PC-9 (cell line): ENCODE data around the gene PLOD2. TPM values are rescaled to one million over a fixed set of nuclear protein-coding genes. Genes with fewer than 3 reads are reported as not detected.

Experiments used
- BruUV-seq: library from RNA; stranded (reverse); fragments of 400-500 nt; replicated peaks from 2 replicates; lab custom pipeline; 2021; lab: Mats Ljungman, UMichigan
- CTCF ChIA-PET: fragments of 300-600 bp; sonication (Branson Sonifier 250); formaldehyde crosslinking; loops from one replicate; lab custom pipeline; 2022; ENCODE audit warnings: antibody characterized with exemption; lab: Charles Lee
- POLR2A ChIA-PET: fragments of 300-600 bp; sonication (Branson Sonifier 250); formaldehyde crosslinking; loops from one replicate; lab custom pipeline; 2022; ENCODE audit warnings: antibody characterized with exemption; ENCODE audit not compliant: unreplicated experiment; lab: Charles Lee
- DNase-seq, 2 experiments: peaks; one replicate each; pipeline versions ENCODE4 v3.0.0 to v3.0.0-alpha.2; 2015 to 2022; ENCODE audit warnings: mixed read lengths in 1 of 2
- H2AFZ ChIP-seq: fragments of 200-600 bp; sonication (generic); 2 replicates; pipeline ENCODE4 v1.8.1; 2017; ENCODE audit warnings: antibody characterized with exemption
- H3F3A ChIP-seq: fragments of 200-600 bp; sonication (generic); 2 replicates; pipeline ENCODE4 v1.8.1; 2017; ENCODE audit warnings: antibody characterized with exemption, mild to moderate bottlenecking, low read depth; ENCODE audit not compliant: insufficient read depth
- H3K27ac ChIP-seq: fragments of 200-600 bp; sonication (generic); 2 replicates; pipeline ENCODE4 v1.6.1; 2016; ENCODE audit warnings: mixed run types
- H3K27me3 ChIP-seq: fragments of 200-600 bp; sonication (generic); 2 replicates; pipeline ENCODE4 v1.6.1; 2016; ENCODE audit warnings: low read depth, mixed run types; ENCODE audit not compliant: insufficient read depth
- H3K36me3 ChIP-seq: fragments of 200-600 bp; sonication (generic); 2 replicates; pipeline ENCODE4 v1.6.1; 2016; ENCODE audit warnings: low read depth, mixed run types
- H3K4me1 ChIP-seq: fragments of 200-600 bp; sonication (generic); replicated peaks from 2 replicates; pipeline ENCODE4 v1.6.1; 2016; ENCODE audit warnings: mixed run types; ENCODE audit not compliant: insufficient read depth
- H3K4me2 ChIP-seq: fragments of 200-600 bp; sonication (generic); 2 replicates; pipeline ENCODE4 v1.6.1; 2017; ENCODE audit warnings: mixed run types
- H3K4me3 ChIP-seq: fragments of 200-600 bp; sonication (generic); 2 replicates; pipeline ENCODE4 v1.6.1; 2016; ENCODE audit warnings: mixed run types
- H3K79me2 ChIP-seq: fragments of 200-600 bp; sonication (generic); 2 replicates; pipeline ENCODE4 v1.6.1; 2017; ENCODE audit warnings: low read depth, mixed run types
- H3K9me2 ChIP-seq: fragments of 200-600 bp; sonication (generic); 2 replicates; pipeline ENCODE4 v1.8.1; 2017; ENCODE audit warnings: mild to moderate bottlenecking; ENCODE audit not compliant: insufficient read depth
- H3K9me3 ChIP-seq: fragments of 200-600 bp; sonication (generic); 2 replicates; pipeline ENCODE4 v1.8.1; 2016; ENCODE audit warnings: low read depth; ENCODE audit not compliant: insufficient read depth
- H4K20me1 ChIP-seq: fragments of 200-600 bp; sonication (generic); 2 replicates; pipeline ENCODE4 v1.8.1; 2017; ENCODE audit not compliant: insufficient read depth
- CTCF ChIP-seq: fragments of 200-600 bp; sonication (generic); conservative IDR thresholded peaks from 2 replicates; pipeline ENCODE4 v1.6.1; 2017; ENCODE audit warnings: mixed run types, antibody characterized with exemption, mild to moderate bottlenecking, moderate library complexity
- EZH2 ChIP-seq: fragments of 200-600 bp; sonication (generic); IDR thresholded peaks from 2 replicates; pipeline ENCODE4 v1.8.0; 2017; ENCODE audit warnings: antibody characterized with exemption, low read depth
- intact Hi-C: fragments of 100-400 bp; cut with micrococcal nuclease; formaldehyde crosslinking; loops from one replicate; pipeline ENCODE4 v1.10.0; 2022; ENCODE audit not compliant: unreplicated experiment
- total RNA-seq: library from RNA; stranded (reverse); gene quantifications from 2 replicates; pipeline ENCODE4 v1.2.3, GENCODE V29; 2021

PLOD2 gene
- total RNA-seq, 1 experiment from 2014 or later, result 30.3 TPM

GRCh38 chr3:146026547-146026946 lies 134.4 kb downstream of the PLOD2 start:
- H3K27ac ChIP-seq, result no peak overlapping the region

GRCh38 chr3:146024260-146024659 lies 136.7 kb downstream of the PLOD2 start:
- ChIA-PET POLR2A (no interaction called here), CTCF (no interaction called here)
- Histone ChIP-seq H3K4me3 (no peak overlapping the region), H3K27me3 (no peaks in the 10 kb centered on the region), H3K79me2 (no peaks in the 10 kb centered on the region), H4K20me1 (no peaks in the 10 kb centered on the region), H3K4me2 (no peak overlapping the region), H3K27ac (no peak overlapping the region), H3F3A (no peaks in the 10 kb centered on the region), H3K36me3 (no peaks in the 10 kb centered on the region), H3K4me1 (no peaks in the 10 kb centered on the region), H3K9me2 (no peaks in the 10 kb centered on the region), H2AFZ (no peak overlapping the region), H3K9me3 (0 out of 2 replicates have a peak, but pooled peaks cover 4% of the 10 kb centered on the region)
- no TSS peak for BruUV-seq
- intact Hi-C loops, result no loop called here
- TF ChIP-seq CTCF, result no peak
- TF ChIP-seq EZH2, result no peak
- no peak for DNase-seq

More at GRCh38 chr3:146026547-146026946, 134.4 kb downstream of the PLOD2 start:
- BruUV-seq, result no TSS peak
- POLR2A ChIA-PET, result no interaction called here
- H3K79me2 ChIP-seq, result no peaks in the 10 kb centered on the region
- no peaks in the 10 kb centered on the region for H4K20me1 ChIP-seq
- intact Hi-C loops, result loop anchor here (1.0 kb wide), 1 partner anchor 249 kb away; no protein-coding TSS in a partner anchor
- H3F3A ChIP-seq, result no peaks in the 10 kb centered on the region
- peaks cover 7% of the 10 kb centered on the region; the same call in 1 of the 2 replicates for H3K9me3 ChIP-seq
- H3K27me3 ChIP-seq, result no peaks in the 10 kb centered on the region
- CTCF ChIA-PET, result interaction anchor here (0.6 to 1.1 kb wide), 2 partner anchors 49 to 568 kb away, joined by 3 to 4 read pairs; no protein-coding TSS in a partner anchor
- no peak overlapping the region for H3K4me3 ChIP-seq
- H2AFZ ChIP-seq, result no peak overlapping the region
- H3K4me2 ChIP-seq, result no peak overlapping the region
- no peaks in the 10 kb centered on the region for H3K9me2 ChIP-seq
- no peak for TF ChIP-seq EZH2
- TF ChIP-seq CTCF, result no peak
- DNase-seq, result no peak
- H3K36me3 ChIP-seq, result no peaks in the 10 kb centered on the region
- no peaks in the 10 kb centered on the region for H3K4me1 ChIP-seq

- H3K4me3 ChIP-seq, result no peak overlapping the region
- intact Hi-C loops, result no loop called here
- no peak overlapping the region for H3K4me2 ChIP-seq
- no peak for DNase-seq
- no peaks in the 10 kb centered on the region for H3K4me1 ChIP-seq
- ChIA-PET POLR2A (interaction anchor here (0.6 kb wide), 1 partner anchor 1763 kb away, joined by 3 read pairs; no protein-coding TSS in a partner anchor), CTCF (no interaction called here)
- H3K9me2 ChIP-seq, result no peaks in the 10 kb centered on the region
- no peak overlapping the region for H3K27ac ChIP-seq
- no peaks in the 10 kb centered on the region for H3F3A ChIP-seq
- no peaks in the 10 kb centered on the region for H3K36me3 ChIP-seq
- no peak for TF ChIP-seq EZH2
- no peak for TF ChIP-seq CTCF
- H3K9me3 ChIP-seq, result no peaks in the 10 kb centered on the region
- no peaks in the 10 kb centered on the region for H4K20me1 ChIP-seq
- BruUV-seq, result no TSS peak
- no peaks in the 10 kb centered on the region for H3K79me2 ChIP-seq
- no peaks in the 10 kb centered on the region for H3K27me3 ChIP-seq
- no peak overlapping the region for H2AFZ ChIP-seq
Measured at GRCh38 chr3:146020969-146021368, 140.0 kb downstream of the PLOD2 start.
